ENCODE measurements around the gene VAMP7. TPM values are rescaled to one million over a fixed set of nuclear protein-coding genes. Genes with fewer than 3 reads are reported as not detected.

The VAMP7 gene
- total and polyA plus RNA-seq, 9 of the 15 experiments (the other 6 are each of a cell fraction or from before 2014, with no cell fraction given) = 38.4 to 100 (median 67.7) TPM

- TF ChIP-seq RBM17 (IDR thresholded peaks at IDR 0.05; ENCODE audit: borderline replicate concordance, low read depth, low read length) = no peak
- no peak for TF ChIP-seq HNRNPUL1 (IDR thresholded peaks at IDR 0.05; ENCODE audit: low read length)
- TF ChIP-seq SMC3 (conservative IDR thresholded peaks at IDR 0.05; ENCODE audit: insufficient read depth, low read depth, low read length) = 0 out of 2 replicates have a peak, but pooled peaks have one; percentile 21
- TF ChIP-seq ZNF133 (CRISPR knock-in tag; IDR thresholded peaks at IDR 0.05) = no peak
- TF ChIP-seq ZNF232 (CRISPR knock-in tag; IDR thresholded peaks at IDR 0.05) = no peak
Observed at GRCh38 chrX:155857561-155857960, 23.6 kb upstream of the VAMP7 start (continued).

GRCh38 chrX:155864655-155865054 is 16.5 kb upstream of the VAMP7 start:
- BruUV-seq (replicated peaks) = no TSS peak

More at GRCh38 chrX:155864655-155865054, 16.5 kb upstream of the VAMP7 start:
- POLR2A ChIA-PET = no interaction called here
- WGBS (ENCODE audit: insufficient coverage, low coverage, missing lambda C conversion rate) = 0% methylated on average over 1 of the region's 1 CpG
- Histone ChIP-seq H2AFZ (ENCODE audit: low read depth, low read length) (no peak overlapping the region), H3K9me3 (replicated peaks; ENCODE audit: control insufficient read depth, insufficient read depth, low read depth, low read length) (peaks cover 4% of the 10 kb centered on the region), H3K79me2 (ENCODE audit: control insufficient read depth, insufficient read depth, low read length) (no peaks in the 10 kb centered on the region), H3K4me3 (no peak overlapping the region), H3K36me3 (ENCODE audit: control insufficient read depth, insufficient read depth, low read length) (no peaks in the 10 kb centered on the region), H3K27ac (ENCODE audit: extremely low read depth, low read depth, low read length) (no peak overlapping the region), H3K4me1 (replicated peaks in 1 of 2; ENCODE audit: control insufficient read depth in 2 of 2, insufficient read depth in 2 of 2, low read length in 2 of 2) (peaks cover 0 to 3% of the 10 kb centered on the region in 2 experiments; a peak in 1 of 5 replicates), H3K9me1 (ENCODE audit: control insufficient read depth, insufficient read depth, low read length) (no peaks in the 10 kb centered on the region), H3K9ac (ENCODE audit: insufficient read depth in 1 of 2, low read depth in 2 of 2, low read length in 2 of 2) (no peak overlapping the region), H3K27me3 (ENCODE audit: control insufficient read depth in 2 of 2, insufficient read depth in 2 of 2, low read length in 2 of 2) (no peaks in the 10 kb centered on the region), H4K20me1 (replicated peaks; ENCODE audit: control insufficient read depth, insufficient read depth, low read length) (no peaks in the 10 kb centered on the region), H3K4me2 (ENCODE audit: insufficient read depth, low read length) (no peak overlapping the region)
- FAIRE-seq (no peak), ATAC-seq (no peak), DNase-seq (ENCODE audit: extremely low read depth in 1 of 4, low spot score in 3 of 4) (no peak)
- CTCF ChIA-PET (ENCODE audit: low intra/inter-chr PET ratio) = no interaction called here
- peak in 1 of 3 experiments; percentile 26; a peak in 2 of 6 replicates for TF ChIP-seq CTCF (IDR thresholded peaks at IDR 0.05 in 2 of 3, conservative IDR thresholded peaks at IDR 0.05 in 1 of 3; ENCODE audit: insufficient read depth in 2 of 3, low read depth in 1 of 3, low read length in 3 of 3)
- no peak for TF ChIP-seq HMG20A (CRISPR knock-in tag; conservative IDR thresholded peaks at IDR 0.05)
- in situ Hi-C loops (cut with MboI) (no loop called here), intact Hi-C loops (cut with micrococcal nuclease) (no loop called here)
